ENCODE measurements around the gene MALT1.

Gene MALT1

DNA sequence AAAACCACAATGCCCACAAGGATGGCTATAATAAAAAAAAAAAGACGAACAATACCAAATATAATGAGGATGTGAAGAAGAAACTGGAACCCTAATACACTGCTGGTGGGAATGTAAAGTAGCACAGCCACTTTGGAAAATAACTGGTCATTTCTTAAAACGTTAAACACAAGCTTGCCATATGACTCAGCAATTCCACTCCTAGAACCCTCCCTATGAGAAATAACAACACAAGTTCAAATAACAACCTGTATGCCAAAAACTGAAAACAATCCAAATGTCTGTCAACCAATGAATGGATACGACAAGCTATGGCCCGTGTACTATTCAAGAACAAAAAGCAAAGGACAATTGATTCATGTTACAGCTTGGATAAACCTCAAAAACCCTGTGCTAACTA, 35.4 kb upstream of the MALT1 start:
- no peak for TF ChIP-seq CTCF (IDR thresholded peaks at IDR 0.05; ENCODE audit: extremely low read depth, missing control alignments)
- no peak for DNase-seq (ENCODE audit: low spot score)

DNA sequence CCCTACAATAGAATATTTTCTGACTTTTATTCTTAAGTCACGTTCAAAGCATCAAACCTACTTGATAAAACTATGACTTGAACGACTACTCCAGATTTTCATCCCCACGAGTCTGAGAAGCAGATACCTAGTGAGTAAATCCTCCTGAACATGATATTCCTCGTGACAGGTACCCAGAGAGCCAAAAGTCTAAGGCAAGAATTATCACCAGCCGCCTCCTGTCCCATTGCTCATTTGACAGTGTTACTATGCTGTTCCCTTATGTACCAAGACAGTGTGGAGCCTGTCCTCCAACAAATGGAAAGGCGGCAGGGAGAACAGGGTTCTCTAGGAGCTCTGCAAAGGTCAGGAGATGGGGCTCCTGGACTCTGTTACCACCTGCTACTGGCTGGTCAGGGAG, 34.1 kb upstream of the MALT1 start:
- TF ChIP-seq CTCF (IDR thresholded peaks at IDR 0.05; ENCODE audit: extremely low read depth, missing control alignments), result no peak
- DNase-seq (ENCODE audit: low spot score), result no peak

- no peak for DNase-seq (ENCODE audit: low spot score)
- no peak for TF ChIP-seq CTCF (IDR thresholded peaks at IDR 0.05; ENCODE audit: extremely low read depth, missing control alignments)
These were observed 33.3 kb upstream of the MALT1 start for GRCh38 chr18:58637946-58638345.

DNA sequence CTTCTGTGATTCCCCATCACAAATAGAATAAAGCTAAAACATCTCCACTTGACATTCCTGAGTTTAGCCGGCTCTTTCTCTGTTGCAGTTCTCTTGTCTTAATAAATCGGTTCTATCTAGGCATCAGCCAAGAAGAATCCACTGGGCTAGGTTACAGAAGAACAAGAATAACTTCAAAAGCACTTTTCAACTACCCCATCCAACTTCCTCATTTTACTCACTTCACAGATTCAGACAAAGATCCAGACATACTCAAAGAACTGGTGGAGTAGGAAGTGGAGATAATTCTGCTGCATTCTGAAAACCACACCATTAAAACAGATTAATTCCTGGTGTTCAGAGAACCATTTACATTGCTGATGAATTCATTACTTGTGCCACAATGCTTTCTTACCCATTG, 32.8 kb upstream of the MALT1 start:
- DNase-seq (ENCODE audit: low spot score), result no peak
- TF ChIP-seq CTCF (IDR thresholded peaks at IDR 0.05; ENCODE audit: extremely low read depth, missing control alignments), result no peak

GRCh38 chr18:58639237-58639636, 32.0 kb upstream of the MALT1 start:
- no peak for TF ChIP-seq CTCF (IDR thresholded peaks at IDR 0.05; ENCODE audit: extremely low read depth, missing control alignments)
- no peak for DNase-seq (ENCODE audit: low spot score)

GRCh38 chr18:58639751-58640427, 31.4 kb upstream of the MALT1 start:
- no peak for DNase-seq (ENCODE audit: low spot score)
- TF ChIP-seq CTCF (IDR thresholded peaks at IDR 0.05; ENCODE audit: extremely low read depth, missing control alignments), result no peak

DNA sequence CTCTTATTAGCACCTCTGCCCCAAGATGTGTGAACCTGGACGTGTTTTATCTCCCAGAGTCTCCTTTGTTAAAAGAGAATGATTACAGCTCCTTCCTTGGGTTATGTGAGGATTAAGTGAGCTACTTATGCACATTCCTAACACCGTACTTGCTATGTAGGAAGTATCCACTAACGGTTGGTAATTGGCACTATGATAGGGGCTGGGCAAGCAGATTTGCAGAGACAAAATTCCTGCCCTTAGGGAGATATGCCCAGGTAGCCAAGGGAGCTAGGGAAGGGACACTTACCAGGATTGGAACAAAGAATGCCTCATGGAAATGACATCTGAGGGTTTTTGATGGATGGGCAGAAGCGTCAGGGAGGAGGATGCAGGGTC, 30.8 kb upstream of the MALT1 start:
- DNase-seq (ENCODE audit: low spot score), result no peak
- no peak for TF ChIP-seq CTCF (IDR thresholded peaks at IDR 0.05; ENCODE audit: extremely low read depth, missing control alignments)
